Activated B cell treated with CpG ODN at 0.5 μM for 24 hours (primary cell): ENCODE results near the gene STX12. TPM values are rescaled to one million over a fixed set of nuclear protein-coding genes. Genes with fewer than 3 reads are reported as not detected.
"Not testable (repeated sequence)": the region's sequence is repeated elsewhere in the genome, so short reads cannot be mapped to it uniquely, and the experiment has no call there.

Source experiments
- ATAC-seq: fragments of 200-7000 bp; cut with Tn5 transposase; one replicate; pipeline ENCODE4 v1.10.0; 2021; ENCODE audit warnings: low read depth, mild to moderate bottlenecking, moderate library complexity
- CTCF ChIA-PET: fragments of 350-600 bp; sonication (Branson Sonifier 250); formaldehyde crosslinking; loops from one replicate; lab custom pipeline; 2021; ENCODE audit warnings: antibody characterized with exemption; lab: Charles Lee
- POLR2A ChIA-PET: fragments of 350-600 bp; sonication (Branson Sonifier 250); formaldehyde crosslinking; loops from one replicate; lab custom pipeline; 2021; ENCODE audit warnings: antibody characterized with exemption; lab: Charles Lee
- DNase-seq: peaks from one replicate; pipeline ENCODE4 v3.0.0; 2022
- H3K27ac Mint-ChIP-seq: one replicate; pipeline ENCODE4 v1.8.0; 2020; ENCODE audit warnings: mixed read lengths
- H3K27me3 Mint-ChIP-seq: one replicate; pipeline ENCODE4 v1.8.0; 2021; ENCODE audit warnings: mixed read lengths
- H3K36me3 Mint-ChIP-seq: one replicate; pipeline ENCODE4 v1.8.0; 2021; ENCODE audit warnings: low read depth, mixed read lengths
- H3K4me1 Mint-ChIP-seq: one replicate; pipeline ENCODE4 v1.8.0; 2021; ENCODE audit warnings: mixed read lengths
- H3K4me3 Mint-ChIP-seq: one replicate; pipeline ENCODE4 v1.8.0; 2020; ENCODE audit warnings: mild to moderate bottlenecking, mixed read lengths
- H3K9me3 Mint-ChIP-seq: one replicate; pipeline ENCODE4 v1.8.0; 2020; ENCODE audit warnings: mixed read lengths
- CTCF ChIP-seq: fragments of 200-600 bp; IDR thresholded peaks from one replicate; pipeline ENCODE4 v1.8.0; 2022; ENCODE audit warnings: antibody characterized with exemption, mild to moderate bottlenecking
- intact Hi-C: fragments of 100-400 bp; cut with micrococcal nuclease; formaldehyde crosslinking; loops from one replicate; pipeline ENCODE4 v1.15.1; 2024
- total RNA-seq: library from RNA; stranded (reverse); gene quantifications from 2 replicates; pipeline ENCODE4 v1.2.3, GENCODE V29; 2022

Gene STX12
- total RNA-seq, 1 donor from 2014 or later: 42.4 TPM

GRCh38 chr1:27782950-27783349 is 9.9 kb downstream of the STX12 start:
- Mint-ChIP-seq H3K27ac (no peak overlapping the region), H3K36me3 (peaks cover 27% of the 10 kb centered on the region), H3K4me3 (no peak overlapping the region), H3K9me3 (no peaks in the 10 kb centered on the region), H3K27me3 (no peaks in the 10 kb centered on the region), H3K4me1 (peaks cover 15% of the 10 kb centered on the region)
- no peak for TF ChIP-seq CTCF
- intact Hi-C loops: no loop called here
- no peak for DNase-seq
- ChIA-PET CTCF (no interaction called here), POLR2A (interaction anchor here (1.1 to 2.4 kb wide), 2 partner anchors 10 to 47 kb away, joined by 3 to 11 read pairs; partner anchors contain the start of genes PPP1R8 and STX12)
- ATAC-seq: no peak

- Mint-ChIP-seq H3K4me1 (peaks cover 7% of the 10 kb centered on the region), H3K27me3 (no peaks in the 10 kb centered on the region), H3K9me3 (no peaks in the 10 kb centered on the region), H3K36me3 (peaks cover 30% of the 10 kb centered on the region), H3K4me3 (no peak overlapping the region), H3K27ac (no peak overlapping the region)
- TF ChIP-seq CTCF: no peak
- DNase-seq: no peak
- POLR2A ChIA-PET: no interaction called here
- no peak for ATAC-seq
- intact Hi-C loops: no loop called here
- CTCF ChIA-PET: no interaction called here
Observed at GRCh38 chr1:27784700-27785099, 11.7 kb downstream of the STX12 start.

- no peaks in the 10 kb centered on the region for H3K27me3 Mint-ChIP-seq
- ATAC-seq (no peak), DNase-seq (no peak)
- no peak overlapping the region for H3K4me3 Mint-ChIP-seq
- no peaks in the 10 kb centered on the region for H3K9me3 Mint-ChIP-seq
- peaks cover 7% of the 10 kb centered on the region for H3K4me1 Mint-ChIP-seq
- ChIA-PET CTCF (interaction anchor here (1.0 kb wide), 1 partner anchor 13 kb away, joined by 3 read pairs; the partner anchor contains the start of gene STX12), POLR2A (no interaction called here)
- peaks cover 34% of the 10 kb centered on the region for H3K36me3 Mint-ChIP-seq
- no peak overlapping the region for H3K27ac Mint-ChIP-seq
- no peak for TF ChIP-seq CTCF
- intact Hi-C loops: no loop called here
Observed at GRCh38 chr1:27785781-27786455, 12.9 kb downstream of the STX12 start.

GRCh38 chr1:27787895-27788294 is 14.9 kb downstream of the STX12 start:
- Mint-ChIP-seq H3K27me3 (no peaks in the 10 kb centered on the region), H3K4me1 (peaks cover 7% of the 10 kb centered on the region), H3K36me3 (peaks cover 38% of the 10 kb centered on the region), H3K4me3 (no peak overlapping the region), H3K27ac (no peak overlapping the region), H3K9me3 (no peaks in the 10 kb centered on the region)
- no peak for TF ChIP-seq CTCF
- DNase-seq (no peak), ATAC-seq (no peak)
- ChIA-PET CTCF (no interaction called here), POLR2A (interaction anchor here (0.6 kb wide), 1 partner anchor 262 kb away, joined by 3 read pairs; no protein-coding TSS in a partner anchor)
- intact Hi-C loops: no loop called here

- Mint-ChIP-seq H3K9me3 (no peaks in the 10 kb centered on the region), H3K27ac (no peak overlapping the region), H3K4me1 (peaks cover 7% of the 10 kb centered on the region), H3K27me3 (no peaks in the 10 kb centered on the region), H3K4me3 (no peak overlapping the region), H3K36me3 (peaks cover 51% of the 10 kb centered on the region)
- ATAC-seq (no peak), DNase-seq (no peak)
- intact Hi-C loops: no loop called here
- ChIA-PET CTCF (no interaction called here), POLR2A (no interaction called here)
- no peak for TF ChIP-seq CTCF
Observed at GRCh38 chr1:27789540-27790041, 16.6 kb downstream of the STX12 start.

- H3K4me1 Mint-ChIP-seq, DNase-seq, H3K4me3 Mint-ChIP-seq, CTCF ChIA-PET, H3K27ac Mint-ChIP-seq, intact Hi-C loops, H3K27me3 Mint-ChIP-seq, ATAC-seq, POLR2A ChIA-PET, H3K9me3 Mint-ChIP-seq: not testable (repeated sequence)
- H3K36me3 Mint-ChIP-seq: peaks cover 55% of the 10 kb centered on the region
Observed at GRCh38 chr1:27790270-27790669, 17.3 kb downstream of the STX12 start.
